A204.1 (cell line): ENCODE data around the gene ZCCHC14.

Source experiments
- FAIRE-seq: peaks from 2 replicates; lab custom pipeline; 2012; peaks lifted over from hg19 to GRCh38; lab: Jason Lieb, UNC

The ZCCHC14 gene

GRCh38 chr16:87492721-87493607 lies at the start of gene ZCCHC14:
TSS of gene ZCCHC14 (minus strand) at chr16:87493024. CDS start at chr16:87492238, 786 bp downstream.
- FAIRE-seq: peak; percentile 78

GRCh38 chr16:87541872-87542234 lies 49.0 kb upstream of the ZCCHC14 start:
- FAIRE-seq: no peak

GRCh38 chr16:87541147-87541871 lies 48.5 kb upstream of the ZCCHC14 start:
- no peak for FAIRE-seq

GRCh38 chr16:87540897-87541146 lies 48.0 kb upstream of the ZCCHC14 start:
- no peak for FAIRE-seq

- FAIRE-seq: no peak
Observed at GRCh38 chr16:87540072-87540896, 47.5 kb upstream of the ZCCHC14 start.

GRCh38 chr16:87539113-87539512 lies 46.3 kb upstream of the ZCCHC14 start:
- FAIRE-seq: no peak

- FAIRE-seq: no peak
Observed at GRCh38 chr16:87538594-87538993, 45.8 kb upstream of the ZCCHC14 start.

- FAIRE-seq: no peak
Observed at GRCh38 chr16:87538160-87538559, 45.3 kb upstream of the ZCCHC14 start.

GRCh38 chr16:87536795-87537142 lies 43.9 kb upstream of the ZCCHC14 start:
- no peak for FAIRE-seq

- FAIRE-seq: no peak
Observed at GRCh38 chr16:87535855-87536794, 43.3 kb upstream of the ZCCHC14 start.

- FAIRE-seq: no peak
Observed at GRCh38 chr16:87535457-87535854, 42.6 kb upstream of the ZCCHC14 start.

GRCh38 chr16:87534751-87535150 lies 41.9 kb upstream of the ZCCHC14 start:
- FAIRE-seq: no peak

GRCh38 chr16:87534030-87534653 lies 41.3 kb upstream of the ZCCHC14 start:
- FAIRE-seq: no peak

GRCh38 chr16:87533061-87533460 lies 40.2 kb upstream of the ZCCHC14 start:
- no peak for FAIRE-seq

- no peak for FAIRE-seq
Observed at GRCh38 chr16:87531418-87531817, 38.6 kb upstream of the ZCCHC14 start.

- no peak for FAIRE-seq
Observed at GRCh38 chr16:87528690-87529579, 36.1 kb upstream of the ZCCHC14 start.

- FAIRE-seq: no peak
Observed at GRCh38 chr16:87527055-87527724, 34.4 kb upstream of the ZCCHC14 start.

- no peak for FAIRE-seq
Observed at GRCh38 chr16:87526238-87526947, 33.6 kb upstream of the ZCCHC14 start.

- FAIRE-seq: no peak
Observed at GRCh38 chr16:87525352-87525751, 32.5 kb upstream of the ZCCHC14 start.
